Occipital lobe (tissue), 2 donors: ENCODE data around the gene NFYC. TPM values are rescaled to one million over a fixed set of nuclear protein-coding genes. Genes with fewer than 3 reads are reported as not detected.
A peak's percentile ranks its signal among the peaks of the same experiment; 100 is the strongest.
"Not testable (repeated sequence)": the region's sequence is repeated elsewhere in the genome, so short reads cannot be mapped to it uniquely, and the experiment has no call there.

Experiments used
- DNase-seq: peaks from one replicate; lab custom pipeline; 2025; lab: John Stamatoyannopoulos, UW
- total RNA-seq: library from RNA; depleted of rRNA; stranded (reverse); fragments of >200 nt; gene quantifications from one replicate; pipeline ENCODE4 v1.2.3, GENCODE V29; 2014

The NFYC gene
- total RNA-seq, 1 donor from 2014 or later: 34.6 TPM

- DNase-seq: peak; percentile 83
Observed at GRCh38 chr1:40665335-40666171, 26.0 kb upstream of the NFYC start, which contains the start of gene RIMS3. RIMS3 (minus strand) TSS chr1:40665682; CDS start chr1:40641925, 23,757 bp downstream.

- DNase-seq: peak; percentile 52
Observed at GRCh38 chr1:40668769-40669525, 22.6 kb upstream of the NFYC start.

GRCh38 chr1:40673452-40673851, 18.1 kb upstream of the NFYC start:
- no peak for DNase-seq

DNA sequence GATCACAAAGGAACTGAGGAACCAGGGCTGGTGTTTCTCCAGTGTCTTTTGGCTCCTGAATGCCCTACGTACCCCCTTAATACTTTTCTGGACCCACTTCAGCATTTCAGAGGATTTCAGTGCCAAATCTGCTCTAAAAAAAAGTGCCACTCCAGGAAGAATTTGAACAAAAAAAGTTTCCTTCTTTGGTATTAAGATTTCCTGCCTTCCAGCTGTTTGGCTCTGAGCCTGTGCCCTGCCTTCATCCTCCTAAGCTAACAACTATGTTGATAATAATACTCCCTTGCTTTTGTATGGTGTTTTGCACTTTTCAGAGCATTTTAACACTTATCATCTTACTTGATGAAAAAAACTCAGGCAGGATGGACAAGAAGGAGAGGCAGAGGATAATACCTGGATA, 15.0 kb upstream of the NFYC start:
- no peak for DNase-seq

- DNase-seq: no peak
Observed at GRCh38 chr1:40679165-40679953, 12.1 kb upstream of the NFYC start.

DNA sequence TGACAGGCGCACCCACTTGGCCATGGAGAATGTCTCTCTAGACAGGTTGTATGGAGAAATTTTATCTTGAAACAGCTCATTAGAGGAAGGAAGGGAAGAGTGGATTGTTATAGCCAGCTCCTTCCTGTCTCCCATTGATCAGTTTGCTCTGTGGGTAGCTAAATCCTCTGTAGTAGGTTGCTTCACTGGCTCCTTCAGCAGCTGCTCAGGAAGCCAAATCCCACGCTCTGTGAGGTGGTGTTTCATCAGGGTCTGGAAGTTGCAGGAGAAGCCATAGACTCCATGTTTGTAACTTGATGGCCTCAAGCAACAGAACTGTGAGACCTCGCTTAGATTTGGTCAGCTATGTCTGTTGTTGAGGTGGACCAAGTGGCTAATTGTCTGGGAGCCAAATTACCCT, 6.8 kb upstream of the NFYC start:
- DNase-seq: no peak

GRCh38 chr1:40687059-40687458, 4.4 kb upstream of the NFYC start:
- no peak for DNase-seq

- DNase-seq: no peak
Observed at GRCh38 chr1:40687661-40688060, 3.8 kb upstream of the NFYC start.

GRCh38 chr1:40689737-40690136, 1.8 kb upstream of the NFYC start:
- DNase-seq: no peak

GRCh38 chr1:40690771-40691537, 550 bp upstream of the NFYC start:
- DNase-seq: no peak

- peak; percentile 68 for DNase-seq
Observed at GRCh38 chr1:40692429-40692895, 958 bp downstream of the NFYC start.

DNA sequence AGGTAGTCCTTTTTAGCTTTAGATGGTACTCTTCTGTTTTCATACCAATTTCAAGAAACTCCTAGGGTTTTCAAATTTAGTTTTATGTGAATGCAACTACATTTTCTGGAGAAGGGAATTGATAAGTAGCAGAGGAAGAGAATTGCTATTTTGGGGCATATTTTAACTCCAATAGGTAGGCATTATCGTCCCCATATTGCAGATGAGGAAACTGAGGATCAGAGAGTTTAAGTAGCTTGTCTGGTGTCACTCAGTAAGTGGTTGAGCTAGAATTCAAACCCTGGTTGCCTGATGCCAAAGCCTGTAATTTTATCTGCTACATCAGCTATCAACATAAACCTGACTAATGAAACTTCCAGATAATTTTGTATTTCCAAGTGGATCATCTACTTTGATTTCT, 1.9 kb downstream of the NFYC start:
- DNase-seq: no peak

GRCh38 chr1:40694353-40694874, 2.9 kb downstream of the NFYC start:
- DNase-seq: no peak

- DNase-seq: no peak
Observed at GRCh38 chr1:40696294-40696693, 4.8 kb downstream of the NFYC start.

GRCh38 chr1:40697436-40697835, 5.9 kb downstream of the NFYC start:
- DNase-seq: no peak

GRCh38 chr1:40699787-40700186, 8.3 kb downstream of the NFYC start:
- DNase-seq: no peak

- DNase-seq: no peak
Observed at GRCh38 chr1:40701684-40702083, 10.2 kb downstream of the NFYC start.

DNA sequence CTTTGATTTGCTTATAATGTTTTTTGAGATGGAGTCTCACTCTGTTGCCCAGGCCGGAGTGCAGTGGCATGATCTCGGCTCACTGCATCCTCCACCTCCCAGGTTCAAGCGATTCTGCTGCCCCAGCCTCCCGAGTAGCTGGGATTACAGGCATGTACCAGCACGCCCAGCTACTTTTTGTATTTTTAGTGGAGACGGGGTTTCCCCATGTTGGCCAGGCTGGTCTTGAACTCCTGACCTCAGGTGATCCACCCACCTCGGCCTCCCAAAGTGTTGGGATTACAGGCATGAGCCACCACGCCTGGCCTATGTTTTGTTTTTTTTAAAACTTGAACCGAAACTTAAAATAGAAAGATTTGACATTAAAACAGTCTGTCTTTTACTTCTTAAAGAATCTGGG, 11.3 kb downstream of the NFYC start:
- DNase-seq: not testable (repeated sequence)

- no peak for DNase-seq
Observed at GRCh38 chr1:40703316-40703715, 11.8 kb downstream of the NFYC start.

- no peak for DNase-seq
Observed at GRCh38 chr1:40704817-40705733, 13.6 kb downstream of the NFYC start.
